ENCODE results near the gene JAG1.
A peak's percentile ranks its signal among the peaks of the same experiment; 100 is the strongest.

Gene JAG1

GRCh38 chr20:10667560-10668167 lies 6.1 kb downstream of the JAG1 start:
- DNase-seq (ENCODE audit: low spot score): peak; percentile 78

- DNase-seq (ENCODE audit: low spot score): peak; percentile 38
Observed at GRCh38 chr20:10667077-10667401, 6.8 kb downstream of the JAG1 start.

GRCh38 chr20:10666221-10667076 lies 7.3 kb downstream of the JAG1 start:
- no peak for DNase-seq (ENCODE audit: low spot score)

- DNase-seq (ENCODE audit: low spot score): no peak
Observed at GRCh38 chr20:10665791-10666190, 8.0 kb downstream of the JAG1 start.

- DNase-seq (ENCODE audit: low spot score): no peak
Observed at GRCh38 chr20:10665027-10665561, 8.7 kb downstream of the JAG1 start.

GRCh38 chr20:10663756-10664155 lies 10.0 kb downstream of the JAG1 start:
- DNase-seq (ENCODE audit: low spot score): no peak

GRCh38 chr20:10662661-10663458 lies 10.9 kb downstream of the JAG1 start:
- no peak for DNase-seq (ENCODE audit: low spot score)

GRCh38 chr20:10662151-10662550 lies 11.6 kb downstream of the JAG1 start:
- DNase-seq (ENCODE audit: low spot score): no peak

- no peak for DNase-seq (ENCODE audit: low spot score)
Observed at GRCh38 chr20:10661261-10661660, 12.5 kb downstream of the JAG1 start.

- peak; percentile 79 for DNase-seq (ENCODE audit: low spot score)
Observed at GRCh38 chr20:10660661-10661060, 13.1 kb downstream of the JAG1 start.

GRCh38 chr20:10659651-10660601 lies 13.9 kb downstream of the JAG1 start:
- DNase-seq (ENCODE audit: low spot score): peak; percentile 52

GRCh38 chr20:10658876-10659632 lies 14.7 kb downstream of the JAG1 start:
- DNase-seq (ENCODE audit: low spot score): peak; percentile 73

- DNase-seq (ENCODE audit: low spot score): peak; percentile 79
Observed at GRCh38 chr20:10658051-10658823, 15.6 kb downstream of the JAG1 start.

GRCh38 chr20:10657453-10657852 lies 16.3 kb downstream of the JAG1 start:
- DNase-seq (ENCODE audit: low spot score): no peak

GRCh38 chr20:10655720-10656669 lies 17.8 kb downstream of the JAG1 start:
- no peak for DNase-seq (ENCODE audit: low spot score)

GRCh38 chr20:10654630-10655029 lies 19.2 kb downstream of the JAG1 start:
- DNase-seq (ENCODE audit: low spot score): peak; percentile 71

GRCh38 chr20:10654250-10654610 lies 19.6 kb downstream of the JAG1 start:
- DNase-seq (ENCODE audit: low spot score): no peak

- peak; percentile 75 for DNase-seq (ENCODE audit: low spot score)
Observed at GRCh38 chr20:10653599-10654249, 20.1 kb downstream of the JAG1 start.

Measured in kidney tubule cell (primary cell).